GM12878 (cell line): Measurements from ENCODE around the gene CSRP2.

Experiments
- CTCF ChIP-seq, 3 experiments: IDR thresholded peaks in 2 of 3; conservative IDR thresholded peaks in 1 of 3; 2 replicates each; pipeline ENCODE4 v1.5.1; 2011; ENCODE audit warnings: low read depth in 3 of 3, low read length in 3 of 3, mild to moderate bottlenecking in 3 of 3, control low read depth in 2 of 3, moderate library complexity in 2 of 3, inconsistent platforms in 1 of 3, mixed read lengths in 1 of 3; ENCODE audit not compliant: control insufficient read depth in 2 of 3, insufficient read depth in 1 of 3; ENCODE audit errors: extremely low read depth in 1 of 3
- EP300 ChIP-seq, 2 experiments: fragments of 150-350 bp in 1 of 2; IDR thresholded peaks; 2 replicates each; pipeline ENCODE4 v1.6.1; 2011 to 2012; ENCODE audit warnings: low read depth in 2 of 2, low read length in 2 of 2, borderline replicate concordance in 1 of 2, improper control_type of control experiment in 1 of 2, inconsistent platforms in 1 of 2; ENCODE audit not compliant: control insufficient read depth in 1 of 2
- MYB ChIP-seq: fragments of 150-350 bp; IDR thresholded peaks from 2 replicates; pipeline ENCODE4 v1.6.1; 2014; ENCODE audit warnings: mild to moderate bottlenecking, low read depth, low read length, borderline replicate concordance
- MYC ChIP-seq: IDR thresholded peaks from 2 replicates; pipeline ENCODE4 v1.6.1; 2011; ENCODE audit warnings: mild to moderate bottlenecking, low read length, moderate library complexity, inconsistent platforms; ENCODE audit not compliant: insufficient read depth, insufficient replicate concordance, insufficient read length, severe bottlenecking
- NBN ChIP-seq: fragments of 450-650 bp; IDR thresholded peaks from 2 replicates; pipeline ENCODE4 v1.6.1; 2016
- NRF1 ChIP-seq: conservative IDR thresholded peaks from 2 replicates; pipeline ENCODE4 v1.6.1; 2011; ENCODE audit warnings: mild to moderate bottlenecking, low read depth, low read length, improper control_type of control experiment
- PML ChIP-seq: IDR thresholded peaks from 2 replicates; pipeline ENCODE4 v1.6.1; 2012; ENCODE audit warnings: low read length, inconsistent platforms
- PRDM15 ChIP-seq: fragments of 450-650 bp; formaldehyde crosslinking; IDR thresholded peaks from 2 replicates; pipeline ENCODE4 v1.4.0; 2020; ENCODE audit warnings: mild to moderate bottlenecking, moderate library complexity
- ZNF274 ChIP-seq: IDR thresholded peaks from one replicate; pipeline ENCODE4 v1.8.0; 2011; ENCODE audit not compliant: insufficient read length, insufficient read depth

- TF ChIP-seq CTCF (IDR thresholded peaks at IDR 0.05 in 2 of 3, conservative IDR thresholded peaks at IDR 0.05 in 1 of 3; ENCODE audit: control insufficient read depth in 2 of 3, extremely low read depth in 1 of 3, insufficient read depth in 1 of 3, low read depth in 3 of 3, low read length in 3 of 3) = no peak
- no peak for TF ChIP-seq PRDM15 (CRISPR knock-in tag)
- no peak for TF ChIP-seq MYC
- no peak for TF ChIP-seq EP300 (IDR thresholded peaks at IDR 0.05; ENCODE audit: borderline replicate concordance in 1 of 2, control insufficient read depth in 1 of 2, low read depth in 2 of 2, low read length in 2 of 2)
- TF ChIP-seq ZNF274 = no peak
- TF ChIP-seq NRF1 = no peak
- TF ChIP-seq NBN = no peak
- TF ChIP-seq PML = no peak
- TF ChIP-seq MYB = no peak
Measured at GRCh38 chr12:76921100-76921471, 42.3 kb upstream of the CSRP2 start.
